Transverse colon (tissue), 4 donors: ENCODE data around the gene ANTXR2. TPM values are rescaled to one million over a fixed set of nuclear protein-coding genes. Genes with fewer than 3 reads are reported as not detected.

Experiments
- DNase-seq: peaks from one replicate; pipeline ENCODE4 v3.0.0-alpha.2; 2019
- H3K27ac ChIP-seq, 4 donors: fragments of 200-600 bp; sonication (generic); 2 replicates each; pipeline ENCODE4 v1.5.1; 2016 to 2018; ENCODE audit warnings: inconsistent platforms in 4 of 4
- H3K27me3 ChIP-seq: fragments of 200-600 bp; sonication (generic); 2 replicates; pipeline ENCODE4 v1.5.1; 2017; ENCODE audit warnings: inconsistent platforms
- H3K36me3 ChIP-seq, 4 donors: fragments of 200-600 bp; sonication (generic); 2 replicates each; pipeline ENCODE4 v1.5.1; 2017 to 2019; ENCODE audit warnings: inconsistent platforms in 4 of 4
- H3K4me1 ChIP-seq, 4 donors: fragments of 200-600 bp; sonication (generic); 2 replicates each; pipeline ENCODE4 v1.5.1; 2017 to 2020; ENCODE audit warnings: inconsistent platforms in 4 of 4
- H3K4me3 ChIP-seq, 4 donors: fragments of 200-600 bp; sonication (generic); 1 replicate in 1 of 4; 2 replicates in 3 of 4; pipeline versions ENCODE4 v1.5.1 to v1.6.1; 2017 to 2019; ENCODE audit warnings: inconsistent platforms in 4 of 4
- H3K9me3 ChIP-seq, 2 donors: fragments of 200-600 bp; sonication (generic); 2 replicates each; pipeline ENCODE4 v1.5.1; 2017 to 2019; ENCODE audit warnings: inconsistent platforms in 2 of 2
- CTCF ChIP-seq, 5 experiments: fragments of 200-600 bp in 3 of 5; fragments of 450-650 bp in 2 of 5; sonication (generic) in 3 of 5; IDR thresholded peaks; 1 replicate in 2 of 5; 2 replicates in 3 of 5; pipeline ENCODE4 v1.5.1; 2016 to 2017; ENCODE audit warnings: antibody characterized with exemption in 5 of 5, inconsistent platforms in 3 of 5, mild to moderate bottlenecking in 2 of 5, moderate library complexity in 1 of 5
- EP300 ChIP-seq: sonication (generic); formaldehyde crosslinking; IDR thresholded peaks from one replicate; pipeline ENCODE4 v1.6.1; 2017; ENCODE audit warnings: antibody characterized with exemption, low read depth
- POLR2A ChIP-seq: fragments of 450-650 bp; IDR thresholded peaks from one replicate; pipeline ENCODE4 v1.6.1; 2016; ENCODE audit warnings: antibody characterized with exemption, mild to moderate bottlenecking, moderate library complexity
- POLR2AphosphoS5 ChIP-seq, 3 donors: sonication (generic); formaldehyde crosslinking; IDR thresholded peaks; one replicate each; pipeline ENCODE4 v1.6.1; 2016; ENCODE audit warnings: antibody characterized with exemption in 3 of 3
- WGBS, 2 donors: methylation state at CpG; one replicate each; pipeline ENCODE4 v1.1.5; 2018; ENCODE audit warnings: low coverage in 1 of 2; 5-methylcytosine and 5-hydroxymethylcytosine counted together
- in situ Hi-C, 4 donors: fragments of 200-750 bp; cut with MboI; loops; one replicate each; pipeline versions ENCODE4 v1.15.0 to v1.15.1; 2017; ENCODE audit warnings: low sequenced_read_pairs in 3 of 4, low pct_ligation_motif_present in 1 of 4, low pct_unique_long_range_greater_than_20kb in 1 of 4
- intact Hi-C: fragments of 100-400 bp; cut with DNase I; formaldehyde crosslinking; loops from one replicate; pipeline ENCODE4 v1.15.1; 2023; ENCODE audit warnings: low total_unique reads
- total RNA-seq, 4 donors: library from RNA; depleted of rRNA; stranded (reverse); fragments of >200 nt; gene quantifications; one replicate each; pipeline ENCODE4 v1.1.0, GENCODE V29; 2016

ANTXR2 gene
- total RNA-seq, 4 donors from 2014 or later = 46.8 to 89.8 (median 76.0) TPM

GRCh38 chr4:80043541-80043940 lies 29.5 kb downstream of the ANTXR2 start:
- no peak for DNase-seq
- intact Hi-C loops (no loop called here), in situ Hi-C loops (no loop called here)
- Histone ChIP-seq H3K9me3 (no peaks in the 10 kb centered on the region), H3K4me1 (peaks cover 0 to 44% (median 9%) of the 10 kb centered on the region in 4 donors), H3K36me3 (peaks cover 0 to 7% (median 2%) of the 10 kb centered on the region in 4 donors), H3K27me3 (no peaks in the 10 kb centered on the region), H3K4me3 (no peak overlapping the region), H3K27ac (peak overlapping the region; percentile 5 to 56 (median 36))
- no peak for TF ChIP-seq CTCF (IDR thresholded peaks at IDR 0.05)
- WGBS, 2 donors = 60 to 74% methylated on average over 3 of the region's 3 CpGs

DNA sequence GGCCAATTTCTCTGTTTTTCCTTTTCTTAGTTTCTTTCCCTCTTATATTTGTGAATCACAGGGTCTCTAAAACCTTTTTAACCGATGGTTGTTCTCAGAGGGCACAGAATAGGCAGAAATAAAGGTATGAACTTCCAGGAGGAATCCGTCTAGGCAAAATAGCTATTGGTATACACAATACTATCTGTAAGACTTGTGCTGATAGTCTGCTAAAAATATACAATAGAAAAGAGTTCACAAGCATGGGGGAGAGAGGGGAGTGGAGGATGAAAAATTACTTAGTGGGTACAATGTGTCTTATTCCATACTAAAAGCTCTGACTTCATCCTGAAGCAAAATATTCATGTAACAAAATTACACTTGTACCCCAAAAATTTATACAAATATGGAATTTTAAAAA lies 30.2 kb downstream of the ANTXR2 start:
- intact Hi-C loops (no loop called here), in situ Hi-C loops (no loop called here)
- TF ChIP-seq CTCF (IDR thresholded peaks at IDR 0.05) (no peak), EP300 (no peak), POLR2AphosphoS5 (IDR thresholded peaks at IDR 0.05) (no peak), POLR2A (no peak)
- H3K4me3 ChIP-seq = no peak overlapping the region
- H3K27me3 ChIP-seq = no peaks in the 10 kb centered on the region
- no peaks in the 10 kb centered on the region for H3K9me3 ChIP-seq
- WGBS, 2 donors = 92 to 94% methylated on average over 2 of the region's 2 CpGs
- no peak for DNase-seq
- H3K4me1 ChIP-seq = peaks cover under 1 to 52% (median 16%) of the 10 kb centered on the region in 4 donors
- H3K36me3 ChIP-seq = peaks cover 0 to 7% (median 2%) of the 10 kb centered on the region in 4 donors
- peak overlapping the region in 2 of 4 donors; percentile 11 to 42 for H3K27ac ChIP-seq

DNA sequence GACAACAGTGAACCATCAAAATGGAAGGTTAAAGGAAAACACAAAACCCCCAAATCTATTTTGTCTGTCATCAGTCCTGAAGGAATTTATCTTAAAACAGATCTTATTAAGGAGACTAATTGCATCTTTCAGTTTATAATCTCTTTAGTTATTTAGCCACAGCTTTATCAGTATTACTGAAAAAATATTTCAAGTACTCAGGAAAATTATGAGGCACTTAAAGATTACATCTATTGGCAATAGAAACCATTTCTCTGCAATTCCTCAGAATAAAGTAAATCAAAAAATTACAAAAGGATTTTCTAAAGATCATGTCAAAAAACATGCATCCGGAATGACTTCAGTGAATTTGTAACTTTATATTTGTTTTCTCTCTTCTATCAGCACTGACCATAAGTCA lies 35.2 kb downstream of the ANTXR2 start:
- TF ChIP-seq EP300 = no peak
- no peak for TF ChIP-seq POLR2A
- TF ChIP-seq POLR2AphosphoS5 (IDR thresholded peaks at IDR 0.05) = no peak
- TF ChIP-seq CTCF (IDR thresholded peaks at IDR 0.05) = no peak
- H3K27ac ChIP-seq = peak overlapping the region; percentile 84 to 87 (median 86)

GRCh38 chr4:80036949-80037685 lies 35.9 kb downstream of the ANTXR2 start:
- Histone ChIP-seq H3K27me3 (no peaks in the 10 kb centered on the region), H3K9me3 (no peaks in the 10 kb centered on the region), H3K36me3 (peaks cover 0 to 21% (median 5%) of the 10 kb centered on the region in 4 donors), H3K4me1 (peaks cover 29 to 50% (median 41%) of the 10 kb centered on the region in 4 donors), H3K27ac (peak overlapping the region; percentile 84 to 87 (median 86)), H3K4me3 (peak overlapping the region in 1 of 4 donors; percentile 5)
- in situ Hi-C loops (no loop called here), intact Hi-C loops (no loop called here)
- 48 to 53% methylated on average over 2 of the region's 2 CpGs for WGBS, 2 donors
- TF ChIP-seq POLR2A (no peak), EP300 (peak; percentile 73), CTCF (IDR thresholded peaks at IDR 0.05) (no peak), POLR2AphosphoS5 (IDR thresholded peaks at IDR 0.05) (peak in 2 of 3 donors; percentile 87 to 92)
- no peak for DNase-seq

More for the DNA sequence above, 35.2 kb downstream of the ANTXR2 start:
- DNase-seq = no peak
- Histone ChIP-seq H3K9me3 (no peaks in the 10 kb centered on the region), H3K4me3 (no peak overlapping the region), H3K27me3 (no peaks in the 10 kb centered on the region), H3K36me3 (peaks cover 0 to 14% (median 4%) of the 10 kb centered on the region in 4 donors), H3K4me1 (peaks cover 29 to 52% (median 41%) of the 10 kb centered on the region in 4 donors)
- in situ Hi-C loops = no loop called here
- WGBS, 2 donors = 92 to 93% methylated on average over 1 of the region's 1 CpG
- intact Hi-C loops = no loop called here
